Parathyroid adenoma (tissue), 2 donors: ENCODE data around the gene TPP2.

Source experiments
- H2AFZ ChIP-seq: fragments of 300-600 bp; sonication (generic); one replicate; pipeline ENCODE4 v1.7.0; 2017; ENCODE audit warnings: antibody characterized with exemption, mild to moderate bottlenecking
- H3K27ac ChIP-seq: fragments of 300-600 bp; sonication (generic); one replicate; pipeline ENCODE4 v1.7.0; 2017
- H3K27me3 ChIP-seq: fragments of 300-600 bp; sonication (generic); one replicate; pipeline ENCODE4 v1.7.0; 2017; ENCODE audit warnings: low read length; ENCODE audit not compliant: control insufficient read depth, insufficient read depth
- H3K36me3 ChIP-seq: fragments of 300-600 bp; sonication (generic); one replicate; pipeline ENCODE4 v1.7.0; 2017; ENCODE audit warnings: low read length; ENCODE audit not compliant: control insufficient read depth, insufficient read depth
- H3K4me1 ChIP-seq: fragments of 300-600 bp; sonication (generic); one replicate; pipeline ENCODE4 v1.7.0; 2017; ENCODE audit warnings: control low read depth
- H3K4me2 ChIP-seq: fragments of 300-600 bp; sonication (generic); one replicate; pipeline ENCODE4 v1.7.0; 2017; ENCODE audit warnings: low read length
- H3K4me3 ChIP-seq: fragments of 300-600 bp; sonication (generic); one replicate; pipeline ENCODE4 v1.7.0; 2017; ENCODE audit warnings: low read depth, low read length
- H3K79me2 ChIP-seq: fragments of 300-600 bp; sonication (generic); one replicate; pipeline ENCODE4 v1.7.0; 2017; ENCODE audit warnings: control low read depth
- H3K9ac ChIP-seq: fragments of 300-600 bp; sonication (generic); one replicate; pipeline ENCODE4 v1.7.0; 2017; ENCODE audit warnings: mild to moderate bottlenecking
- H3K9me3 ChIP-seq: fragments of 300-600 bp; sonication (generic); one replicate; pipeline ENCODE4 v1.7.0; 2017; ENCODE audit warnings: low read length; ENCODE audit not compliant: control insufficient read depth
- CTCF ChIP-seq: fragments of 300-600 bp; sonication (generic); IDR thresholded peaks from one replicate; pipeline ENCODE4 v1.7.0; 2017; ENCODE audit warnings: antibody characterized with exemption, mild to moderate bottlenecking
- donor health status: primary hyperparathyroidism.

TPP2 gene

GRCh38 chr13:102679449-102680132, 82.8 kb downstream of the TPP2 start:
- no peak overlapping the region for H3K27ac ChIP-seq
- no peak overlapping the region for H2AFZ ChIP-seq
- H3K27me3 ChIP-seq = no peaks in the 10 kb centered on the region
- no peaks in the 10 kb centered on the region for H3K9me3 ChIP-seq
- no peak for TF ChIP-seq CTCF
- no peak overlapping the region for H3K9ac ChIP-seq
- no peaks in the 10 kb centered on the region for H3K4me1 ChIP-seq
- H3K4me3 ChIP-seq = no peak overlapping the region
- H3K79me2 ChIP-seq = no peaks in the 10 kb centered on the region
- no peaks in the 10 kb centered on the region for H3K36me3 ChIP-seq
- H3K4me2 ChIP-seq = no peak overlapping the region

GRCh38 chr13:102680133-102680717, 83.4 kb downstream of the TPP2 start:
- no peaks in the 10 kb centered on the region for H3K36me3 ChIP-seq
- no peaks in the 10 kb centered on the region for H3K9me3 ChIP-seq
- H3K27ac ChIP-seq = no peak overlapping the region
- no peaks in the 10 kb centered on the region for H3K4me1 ChIP-seq
- H3K4me2 ChIP-seq = no peak overlapping the region
- TF ChIP-seq CTCF = no peak
- H3K4me3 ChIP-seq = no peak overlapping the region
- no peak overlapping the region for H2AFZ ChIP-seq
- no peaks in the 10 kb centered on the region for H3K79me2 ChIP-seq
- H3K9ac ChIP-seq = no peak overlapping the region
- no peaks in the 10 kb centered on the region for H3K27me3 ChIP-seq

GRCh38 chr13:102680842-102681740, 84.3 kb downstream of the TPP2 start:
- Histone ChIP-seq H3K4me1 (no peaks in the 10 kb centered on the region), H3K4me2 (no peak overlapping the region), H3K79me2 (no peaks in the 10 kb centered on the region), H2AFZ (no peak overlapping the region), H3K27me3 (no peaks in the 10 kb centered on the region), H3K27ac (no peak overlapping the region), H3K36me3 (no peaks in the 10 kb centered on the region), H3K9me3 (no peaks in the 10 kb centered on the region), H3K4me3 (no peak overlapping the region), H3K9ac (no peak overlapping the region)
- TF ChIP-seq CTCF = no peak

- H3K27ac ChIP-seq = no peak overlapping the region
- TF ChIP-seq CTCF = no peak
- no peaks in the 10 kb centered on the region for H3K9me3 ChIP-seq
These were observed 85.4 kb downstream of the TPP2 start for GRCh38 chr13:102682211-102682610.

More at GRCh38 chr13:102682211-102682610, 85.4 kb downstream of the TPP2 start:
- H3K36me3 ChIP-seq = no peaks in the 10 kb centered on the region
- H2AFZ ChIP-seq = no peak overlapping the region
- no peak overlapping the region for H3K4me2 ChIP-seq
- no peaks in the 10 kb centered on the region for H3K4me1 ChIP-seq
- no peak overlapping the region for H3K9ac ChIP-seq
- H3K27me3 ChIP-seq = no peaks in the 10 kb centered on the region
- no peaks in the 10 kb centered on the region for H3K79me2 ChIP-seq
- H3K4me3 ChIP-seq = no peak overlapping the region
